Endothelial cell of umbilical vein (primary cell): ENCODE measurements around the gene SUGCT. TPM values are rescaled to one million over a fixed set of nuclear protein-coding genes. Genes with fewer than 3 reads are reported as not detected.

Source experiments
- BruUV-seq: library from RNA; stranded (reverse); fragments of 400-500 nt; replicated peaks from 2 replicates; lab custom pipeline; 2021; lab: Mats Ljungman, UMichigan
- CTCF ChIA-PET: fragments of 300-600, 350-600 bp; sonication (Branson Sonifier 250); formaldehyde crosslinking; loops from one replicate; lab custom pipeline; 2021; ENCODE audit warnings: antibody characterized with exemption, inconsistent platforms; lab: Charles Lee
- POLR2A ChIA-PET: fragments of 300-600, 350-600 bp; sonication (Branson Sonifier 250); formaldehyde crosslinking; loops from one replicate; lab custom pipeline; 2021; ENCODE audit warnings: antibody characterized with exemption, inconsistent platforms; lab: Charles Lee
- DNase-seq: peaks from one replicate; pipeline ENCODE4 v3.0.0-alpha.2; 2011; ENCODE audit warnings: low read depth, low spot score
- FAIRE-seq: peaks from 2 replicates; lab custom pipeline; 2011; peaks lifted over from hg19 to GRCh38; lab: Jason Lieb, UNC
- H2AFZ ChIP-seq: 2 replicates; pipeline ENCODE4 v1.6.0; 2012; ENCODE audit warnings: low read depth, low read length, control low read depth, inconsistent platforms
- H3K27ac ChIP-seq: 2 replicates; pipeline ENCODE4 v1.5.1; 2011; ENCODE audit warnings: low read depth, mild to moderate bottlenecking, control low read depth, low read length, moderate library complexity; ENCODE audit not compliant: insufficient read depth
- H3K27me3 ChIP-seq, 2 experiments: 2 replicates each; pipeline versions ENCODE4 v1.6.0 to v1.6.1; 2011; ENCODE audit warnings: low read length in 2 of 2, mixed read lengths in 1 of 2; ENCODE audit not compliant: control insufficient read depth in 2 of 2, insufficient read depth in 2 of 2
- H3K36me3 ChIP-seq, 2 experiments: 2 replicates in 1 of 2; 3 replicates in 1 of 2; pipeline ENCODE4 v1.5.1; 2011; ENCODE audit warnings: low read length in 2 of 2, mild to moderate bottlenecking in 1 of 2, moderate library complexity in 1 of 2; ENCODE audit not compliant: control insufficient read depth in 2 of 2, insufficient read depth in 2 of 2; ENCODE audit errors: extremely low read depth in 1 of 2
- H3K4me1 ChIP-seq: 3 replicates; pipeline ENCODE4 v1.5.1; 2011; ENCODE audit warnings: mild to moderate bottlenecking, low read length; ENCODE audit not compliant: control insufficient read depth, insufficient read depth; ENCODE audit errors: extremely low read depth
- H3K4me2 ChIP-seq: 2 replicates; pipeline ENCODE4 v1.6.1; 2011; ENCODE audit warnings: low read length, control low read depth, mixed read lengths; ENCODE audit not compliant: insufficient read depth
- H3K4me3 ChIP-seq, 3 experiments: fragments of 200-600 bp in 1 of 3; sonication (generic), shearing (Covaris generic) in 1 of 3; replicated peaks in 1 of 3; 2 replicates each; pipeline ENCODE4 v1.5.1; 2011 to 2016; ENCODE audit warnings: control low read depth in 3 of 3, low read length in 3 of 3, mild to moderate bottlenecking in 2 of 3, inconsistent platforms in 1 of 3, low read depth in 1 of 3, moderate library complexity in 1 of 3; ENCODE audit not compliant: insufficient read depth in 1 of 3
- H3K79me2 ChIP-seq: 2 replicates; pipeline ENCODE4 v1.6.0; 2012; ENCODE audit warnings: low read length, inconsistent platforms; ENCODE audit not compliant: control insufficient read depth, insufficient read depth
- H3K9ac ChIP-seq: replicated peaks from 2 replicates; pipeline ENCODE3; 2011; ENCODE audit warnings: low read length, control low read depth; ENCODE audit not compliant: insufficient read depth; ENCODE audit errors: extremely low read depth
- H3K9me1 ChIP-seq: replicated peaks from 3 replicates; pipeline ENCODE4 v1.6.0; 2011; ENCODE audit warnings: mild to moderate bottlenecking, low read length; ENCODE audit not compliant: control insufficient read depth, insufficient read depth; ENCODE audit errors: extremely low read depth
- H3K9me3 ChIP-seq: replicated peaks from 2 replicates; pipeline ENCODE4 v1.5.1; 2012; ENCODE audit warnings: low read length, inconsistent platforms; ENCODE audit not compliant: control insufficient read depth, insufficient read depth
- H4K20me1 ChIP-seq: replicated peaks from 2 replicates; pipeline ENCODE3; 2011; ENCODE audit warnings: mild to moderate bottlenecking, low read length; ENCODE audit not compliant: control insufficient read depth, insufficient read depth; ENCODE audit errors: extremely low read depth
- CTCF ChIP-seq, 2 donors: IDR thresholded peaks; 1 replicate in 1 of 2; 2 replicates in 1 of 2; pipeline ENCODE4 v1.5.1; 2011; ENCODE audit warnings: low read length in 2 of 2, mild to moderate bottlenecking in 2 of 2, moderate library complexity in 2 of 2, control low read depth in 1 of 2, inconsistent platforms in 1 of 2, low read depth in 1 of 2; ENCODE audit not compliant: insufficient read depth in 1 of 2; ENCODE audit errors: extremely low read depth in 1 of 2
- EZH2 ChIP-seq: IDR thresholded peaks from 2 replicates; pipeline ENCODE4 v1.6.1; 2012; ENCODE audit warnings: borderline replicate concordance, low read depth, mild to moderate bottlenecking, moderate library complexity, low read length, inconsistent platforms; ENCODE audit not compliant: severe bottlenecking
- FOS ChIP-seq: IDR thresholded peaks from 2 replicates; pipeline ENCODE4 v1.6.1; 2011; ENCODE audit warnings: mild to moderate bottlenecking, low read length, moderate library complexity, borderline replicate concordance; ENCODE audit not compliant: insufficient read depth
- GATA2 ChIP-seq: IDR thresholded peaks from 2 replicates; pipeline ENCODE4 v1.7.0; 2011; ENCODE audit warnings: low read depth, mild to moderate bottlenecking, moderate library complexity, mixed read lengths, low read length; ENCODE audit not compliant: insufficient read length, insufficient read depth
- JUN ChIP-seq: IDR thresholded peaks from 2 replicates; pipeline ENCODE4 v1.6.1; 2011; ENCODE audit warnings: borderline replicate concordance, low read depth; ENCODE audit not compliant: insufficient read length, insufficient read depth
- MYC ChIP-seq: IDR thresholded peaks from one replicate; pipeline ENCODE4 v1.6.1; 2011; ENCODE audit warnings: mild to moderate bottlenecking, low read depth, low read length
- POLR2A ChIP-seq: IDR thresholded peaks from 2 replicates; pipeline ENCODE4 v1.6.1; 2012; ENCODE audit warnings: low read depth, mild to moderate bottlenecking, control low read depth, low read length
- POLR2AphosphoS5 ChIP-seq: IDR thresholded peaks from 2 replicates; pipeline ENCODE4 v1.6.1; 2012; ENCODE audit warnings: low read depth, mild to moderate bottlenecking, control low read depth, low read length, moderate library complexity; ENCODE audit not compliant: insufficient read depth
- dilution Hi-C: fragments of 300-500 bp; cut with MboI; formaldehyde crosslinking; loops from one replicate; pipeline ENCODE4 v1.15.0; 2019; ENCODE audit warnings: low sequenced_read_pairs; ENCODE audit not compliant: extremely low pct_ligation_motif_present
- intact Hi-C: fragments of 100-400 bp; cut with micrococcal nuclease; formaldehyde crosslinking; loops from one replicate; pipeline ENCODE4 v1.10.0; 2022
- polyA plus RNA-seq, 4 experiments: library from polyadenylated mRNA; depleted of rRNA in 3 of 4; stranded (reverse) in 3 of 4; unstranded in 1 of 4; fragments of >200 nt; gene quantifications; 2 replicates each; pipeline versions ENCODE4 v1.2.1 to v1.2.3, GENCODE V29; 2011 to 2012; ENCODE audit warnings: missing spikeins in 1 of 4
- total RNA-seq: library from RNA; stranded (reverse); gene quantifications from 2 replicates; pipeline ENCODE4 v1.2.3, GENCODE V29; 2021
- TF ChIP-seq, protein P1 (sequence below): IDR thresholded peaks from 2 replicates; pipeline ENCODE4 v1.6.1; 2011; ENCODE audit not compliant: insufficient read depth, insufficient read length

SUGCT gene
- total and polyA plus RNA-seq, 2 donors (not counting 3 experiments of a cell fraction or from before 2014, with no cell fraction given) = 1.2 to 1.4 TPM

DNA sequence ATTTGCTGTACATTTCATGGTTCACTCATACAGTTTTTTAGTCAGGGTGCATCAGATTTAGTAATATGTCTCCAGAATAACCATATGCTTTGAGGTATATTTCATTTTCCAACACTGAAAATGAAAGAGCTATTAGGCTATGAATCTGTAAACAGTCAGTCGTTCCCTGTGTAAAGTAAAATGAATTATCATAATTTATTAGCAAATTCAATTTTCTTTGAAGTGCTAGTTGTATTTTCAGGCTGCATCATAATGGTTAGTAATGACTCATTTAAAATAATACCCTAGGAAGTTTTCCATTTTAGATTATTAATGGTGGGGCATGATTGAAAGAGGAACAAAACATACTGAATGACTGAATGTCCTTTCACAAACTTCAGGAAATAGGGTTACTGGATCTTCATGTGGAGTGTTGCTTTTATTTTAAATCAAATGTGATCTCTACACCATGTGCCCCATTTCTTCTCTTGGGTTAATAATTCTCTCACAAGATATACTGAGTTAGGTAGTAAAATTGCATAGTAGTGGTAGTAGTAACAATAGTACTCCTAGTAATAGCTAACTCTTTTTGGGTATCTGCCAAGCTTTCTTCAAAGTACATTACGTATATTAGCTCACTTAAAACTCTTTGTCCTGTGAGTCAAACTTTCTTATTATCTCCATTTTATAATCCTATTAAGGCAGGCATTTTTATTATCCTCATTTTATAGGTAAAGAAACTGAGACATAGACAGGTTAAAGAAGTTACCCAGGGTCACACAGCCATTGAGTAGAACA, 476.5 kb downstream of the SUGCT start:
- intact Hi-C loops = no loop called here
- POLR2A ChIA-PET = no interaction called here
- Histone ChIP-seq H2AFZ (no peak overlapping the region), H3K9me3 (no peaks in the 10 kb centered on the region), H4K20me1 (no peaks in the 10 kb centered on the region), H3K27ac (no peak overlapping the region), H3K27me3 (no peaks in the 10 kb centered on the region), H3K4me2 (no peak overlapping the region), H3K9ac (no peak overlapping the region), H3K9me1 (no peaks in the 10 kb centered on the region), H3K79me2 (no peaks in the 10 kb centered on the region), H3K4me3 (no peak overlapping the region), H3K4me1 (no peaks in the 10 kb centered on the region), H3K36me3 (no peaks in the 10 kb centered on the region)
- TF ChIP-seq MYC (no peak), FOS (no peak), POLR2A (no peak), POLR2AphosphoS5 (no peak), JUN (no peak), CTCF (IDR thresholded peaks at IDR 0.05; ENCODE audit: extremely low read depth in 1 of 2, insufficient read depth in 1 of 2, low read depth in 1 of 2, low read length in 2 of 2) (no peak), GATA2 (no peak), EZH2 (no peak)
- TF ChIP-seq, protein P1, sequence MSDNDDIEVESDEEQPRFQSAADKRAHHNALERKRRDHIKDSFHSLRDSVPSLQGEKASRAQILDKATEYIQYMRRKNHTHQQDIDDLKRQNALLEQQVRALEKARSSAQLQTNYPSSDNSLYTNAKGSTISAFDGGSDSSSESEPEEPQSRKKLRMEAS = no peak
- dilution Hi-C loops = no loop called here
- CTCF ChIA-PET = interaction anchor here (3.6 to 9.9 kb wide), 2 partner anchors 7 to 379 kb away, joined by 10 to 264 read pairs; no protein-coding TSS in a partner anchor
- FAIRE-seq (no peak), DNase-seq (no peak)
- no TSS peak for BruUV-seq
